ENCODE measurements around the gene RASGRF1. TPM values are rescaled to one million over a fixed set of nuclear protein-coding genes. Genes with fewer than 3 reads are reported as not detected.

RASGRF1 gene
- total RNA-seq, 3 donors from 2014 or later = 0.15 to 0.16 TPM; not detected in 1

DNA sequence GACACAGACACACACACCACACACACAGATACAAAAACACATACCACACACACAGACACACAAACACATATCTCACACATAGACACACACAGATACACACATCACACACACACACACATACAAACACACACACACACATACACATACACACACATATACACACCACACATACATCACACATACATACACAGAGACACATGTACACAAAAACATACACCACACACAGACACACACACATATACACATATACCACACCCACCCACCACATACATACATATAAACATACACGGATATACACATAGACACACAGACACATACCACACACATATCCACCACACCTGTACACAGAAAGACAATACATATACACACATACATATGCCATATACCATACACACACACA is 66.7 kb downstream of the RASGRF1 start:
- H3K36me3 ChIP-seq = no peaks in the 10 kb centered on the region
- TF ChIP-seq, protein P1, sequence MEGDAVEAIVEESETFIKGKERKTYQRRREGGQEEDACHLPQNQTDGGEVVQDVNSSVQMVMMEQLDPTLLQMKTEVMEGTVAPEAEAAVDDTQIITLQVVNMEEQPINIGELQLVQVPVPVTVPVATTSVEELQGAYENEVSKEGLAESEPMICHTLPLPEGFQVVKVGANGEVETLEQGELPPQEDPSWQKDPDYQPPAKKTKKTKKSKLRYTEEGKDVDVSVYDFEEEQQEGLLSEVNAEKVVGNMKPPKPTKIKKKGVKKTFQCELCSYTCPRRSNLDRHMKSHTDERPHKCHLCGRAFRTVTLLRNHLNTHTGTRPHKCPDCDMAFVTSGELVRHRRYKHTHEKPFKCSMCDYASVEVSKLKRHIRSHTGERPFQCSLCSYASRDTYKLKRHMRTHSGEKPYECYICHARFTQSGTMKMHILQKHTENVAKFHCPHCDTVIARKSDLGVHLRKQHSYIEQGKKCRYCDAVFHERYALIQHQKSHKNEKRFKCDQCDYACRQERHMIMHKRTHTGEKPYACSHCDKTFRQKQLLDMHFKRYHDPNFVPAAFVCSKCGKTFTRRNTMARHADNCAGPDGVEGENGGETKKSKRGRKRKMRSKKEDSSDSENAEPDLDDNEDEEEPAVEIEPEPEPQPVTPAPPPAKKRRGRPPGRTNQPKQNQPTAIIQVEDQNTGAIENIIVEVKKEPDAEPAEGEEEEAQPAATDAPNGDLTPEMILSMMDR (IDR thresholded peaks at IDR 0.05) = no peak
- TF ChIP-seq POLR2AphosphoS5 (IDR thresholded peaks at IDR 0.05) (no peak), POLR2A (IDR thresholded peaks at IDR 0.05) (no peak)
- H3K4me3 ChIP-seq = no peak overlapping the region
- H3K27me3 ChIP-seq = no peaks in the 10 kb centered on the region
- H3K4me1 ChIP-seq = no peaks in the 10 kb centered on the region
- no peak overlapping the region for H3K27ac ChIP-seq
- intact Hi-C loops (cut with DNase I; ENCODE audit: low total_unique reads) = no loop called here
- no peak for DNase-seq (ENCODE audit: low spot score in 2 of 2)
- no peaks in the 10 kb centered on the region for H3K9me3 ChIP-seq

DNA sequence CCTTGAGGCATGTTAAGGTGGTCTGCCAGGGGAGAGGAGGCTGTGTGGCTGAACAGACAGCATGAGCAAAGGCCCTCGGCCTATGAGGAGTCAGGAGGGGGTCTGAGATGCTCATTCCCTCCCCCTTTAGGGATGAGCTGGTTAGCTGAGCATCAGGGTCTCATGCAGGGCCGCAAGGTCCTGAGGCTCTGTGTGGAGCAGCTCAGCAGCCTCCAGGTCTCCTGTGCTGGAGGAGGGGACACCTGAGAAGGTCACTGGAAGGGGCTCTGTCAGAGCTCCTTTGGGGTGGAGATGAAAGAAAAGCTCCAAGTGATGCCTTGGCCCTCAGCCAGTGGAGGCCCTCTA is 67.1 kb downstream of the RASGRF1 start:
- intact Hi-C loops (cut with DNase I; ENCODE audit: low total_unique reads) = no loop called here
- Histone ChIP-seq H3K27ac (no peak overlapping the region), H3K27me3 (no peaks in the 10 kb centered on the region), H3K4me1 (no peaks in the 10 kb centered on the region), H3K36me3 (no peaks in the 10 kb centered on the region), H3K4me3 (no peak overlapping the region), H3K9me3 (no peaks in the 10 kb centered on the region)
- no peak for TF ChIP-seq POLR2AphosphoS5 (IDR thresholded peaks at IDR 0.05)
- no peak for DNase-seq (ENCODE audit: low spot score in 2 of 2)

DNA sequence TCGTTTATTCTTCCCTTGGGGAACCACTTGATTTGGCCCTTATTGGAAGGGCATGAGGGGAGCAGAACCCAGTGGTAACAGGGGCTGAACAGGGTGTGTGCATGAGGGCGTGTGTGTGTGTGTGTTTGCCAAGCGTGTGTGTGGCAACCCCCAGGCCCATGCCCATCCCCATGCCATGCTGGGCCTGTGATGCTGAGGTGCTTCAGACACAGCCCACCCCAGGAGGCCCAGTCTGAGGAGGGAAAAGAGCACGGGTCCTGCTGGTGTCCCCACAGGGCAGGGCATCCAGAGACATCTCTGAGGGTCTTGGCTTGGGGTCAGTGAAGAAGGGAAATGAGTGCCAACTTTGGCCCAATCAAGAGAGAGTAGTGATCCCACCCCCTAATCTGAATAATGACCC is 71.6 kb downstream of the RASGRF1 start:
- no peaks in the 10 kb centered on the region for H3K27me3 ChIP-seq
- no peak overlapping the region for H3K4me3 ChIP-seq
- no peaks in the 10 kb centered on the region for H3K9me3 ChIP-seq
- no peaks in the 10 kb centered on the region for H3K4me1 ChIP-seq
- intact Hi-C loops (cut with DNase I; ENCODE audit: low total_unique reads) = no loop called here
- TF ChIP-seq, protein P1 (IDR thresholded peaks at IDR 0.05) = no peak
- TF ChIP-seq POLR2A (IDR thresholded peaks at IDR 0.05) (no peak), POLR2AphosphoS5 (IDR thresholded peaks at IDR 0.05) (no peak)
- H3K27ac ChIP-seq = no peak overlapping the region
- DNase-seq (ENCODE audit: low spot score in 2 of 2) = no peak
- H3K36me3 ChIP-seq = no peaks in the 10 kb centered on the region

DNA sequence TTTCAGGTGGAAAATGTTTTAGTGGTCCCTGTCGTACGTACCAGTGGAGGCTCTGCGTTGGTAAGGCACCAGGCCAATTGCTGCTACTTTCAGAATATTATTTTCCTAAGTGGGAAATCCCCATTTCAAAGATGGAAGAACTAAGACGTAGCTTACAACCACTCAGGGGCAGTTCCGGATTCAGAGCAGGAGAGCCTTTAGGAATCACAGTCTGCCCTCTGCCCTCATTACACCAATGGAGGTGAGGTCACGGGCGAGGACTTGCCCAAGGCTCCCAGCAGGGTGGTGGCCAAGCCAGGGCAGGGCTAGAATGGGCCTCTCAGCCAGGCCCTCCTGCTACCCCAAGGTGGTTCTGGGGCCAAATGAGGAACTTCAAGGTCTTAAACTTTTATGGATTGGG is 72.6 kb downstream of the RASGRF1 start:
- Histone ChIP-seq H3K27me3 (no peaks in the 10 kb centered on the region), H3K27ac (no peak overlapping the region), H3K9me3 (no peaks in the 10 kb centered on the region), H3K4me1 (no peaks in the 10 kb centered on the region), H3K4me3 (no peak overlapping the region), H3K36me3 (no peaks in the 10 kb centered on the region)
- no peak for DNase-seq (ENCODE audit: low spot score in 2 of 2)
- intact Hi-C loops (cut with DNase I; ENCODE audit: low total_unique reads) = no loop called here
- TF ChIP-seq POLR2AphosphoS5 (IDR thresholded peaks at IDR 0.05) (no peak), POLR2A (IDR thresholded peaks at IDR 0.05) (no peak)
- TF ChIP-seq, protein P1 (IDR thresholded peaks at IDR 0.05) = no peak

DNA sequence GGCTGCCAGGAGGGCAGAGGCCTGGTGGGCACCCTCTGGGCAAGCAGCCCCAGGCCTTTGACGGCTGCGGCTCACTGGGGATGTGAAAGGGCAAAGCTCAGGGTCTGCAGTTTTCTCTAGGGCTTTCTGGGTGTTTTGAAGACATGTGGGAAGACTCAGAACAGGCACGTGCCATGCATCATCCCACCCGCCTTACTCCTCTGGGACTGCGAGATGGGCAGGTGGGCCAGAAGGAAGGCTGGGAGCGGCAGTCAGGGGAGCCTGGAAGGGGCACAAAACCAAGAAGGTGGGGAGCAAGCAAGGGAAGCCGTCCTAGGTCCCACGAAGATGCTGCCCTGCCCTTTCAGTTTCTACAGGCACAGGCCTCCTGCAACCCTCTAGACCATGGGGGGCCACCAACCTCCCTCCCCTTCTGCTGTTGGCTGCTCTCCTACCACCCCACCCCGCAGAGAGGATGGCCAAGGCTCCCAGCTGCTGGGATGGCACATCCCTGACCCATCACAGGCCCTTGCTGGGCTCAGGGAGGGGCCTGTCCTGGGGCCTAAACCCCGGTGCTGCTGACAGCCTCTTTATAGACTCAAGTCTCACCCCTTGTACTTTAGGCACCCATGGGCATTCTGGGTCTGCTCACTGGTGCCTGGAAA is 73.9 kb downstream of the RASGRF1 start:
- Histone ChIP-seq H3K27me3 (no peaks in the 10 kb centered on the region), H3K4me1 (no peaks in the 10 kb centered on the region), H3K36me3 (no peaks in the 10 kb centered on the region), H3K4me3 (no peak overlapping the region), H3K9me3 (no peaks in the 10 kb centered on the region), H3K27ac (no peak overlapping the region)
- intact Hi-C loops (cut with DNase I; ENCODE audit: low total_unique reads) = no loop called here
- TF ChIP-seq POLR2A (IDR thresholded peaks at IDR 0.05) (no peak), POLR2AphosphoS5 (IDR thresholded peaks at IDR 0.05) (no peak)
- TF ChIP-seq, protein P1 (IDR thresholded peaks at IDR 0.05) = no peak
- DNase-seq (ENCODE audit: low spot score in 2 of 2) = no peak

DNA sequence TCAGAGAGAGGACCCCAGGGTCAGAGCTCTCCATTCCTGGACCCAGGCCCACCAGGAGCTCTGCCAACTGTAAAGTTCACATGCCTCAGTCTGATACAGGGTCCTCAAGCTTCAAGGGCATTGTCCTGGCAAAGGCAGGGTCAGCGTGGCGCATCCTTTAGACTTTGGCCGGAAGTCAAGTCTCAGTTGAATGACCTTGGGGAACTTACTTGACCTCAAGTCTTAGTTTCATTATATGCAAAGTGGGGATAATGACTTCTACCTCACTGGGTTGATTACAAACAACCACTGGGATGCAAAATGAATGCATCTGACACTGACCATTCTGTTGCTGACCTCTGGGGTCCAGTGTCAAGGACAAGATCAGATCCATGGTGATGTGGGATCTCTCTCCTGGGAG is 75.2 kb downstream of the RASGRF1 start:
- H3K9me3 ChIP-seq = no peaks in the 10 kb centered on the region
- no peaks in the 10 kb centered on the region for H3K27me3 ChIP-seq
- no peaks in the 10 kb centered on the region for H3K4me1 ChIP-seq
- no peak overlapping the region for H3K4me3 ChIP-seq
- H3K36me3 ChIP-seq = no peaks in the 10 kb centered on the region
- no peak for DNase-seq (ENCODE audit: low spot score in 2 of 2)
- TF ChIP-seq, protein P1 (IDR thresholded peaks at IDR 0.05) = no peak
- TF ChIP-seq POLR2A (IDR thresholded peaks at IDR 0.05) = no peak
- no peak for TF ChIP-seq POLR2AphosphoS5 (IDR thresholded peaks at IDR 0.05)
- intact Hi-C loops (cut with DNase I; ENCODE audit: low total_unique reads) = no loop called here
- no peak overlapping the region for H3K27ac ChIP-seq

Measured in breast epithelium (tissue), 4 donors.